Stimulated activated CD8-positive, alpha-beta memory T cell treated with anti-CD3 and anti-CD28 coated beads, Interleukin-7, amount 100 ng/mL, for 48 hours (primary cell): Measurements from ENCODE around the gene MDH1.

Experiments used
- DNase-seq, 2 donors: peaks; one replicate each; pipeline ENCODE4 v3.0.0-alpha.2; 2020; ENCODE audit warnings: low read depth in 1 of 2; ENCODE audit errors: extremely low read depth in 1 of 2

Gene MDH1

DNA sequence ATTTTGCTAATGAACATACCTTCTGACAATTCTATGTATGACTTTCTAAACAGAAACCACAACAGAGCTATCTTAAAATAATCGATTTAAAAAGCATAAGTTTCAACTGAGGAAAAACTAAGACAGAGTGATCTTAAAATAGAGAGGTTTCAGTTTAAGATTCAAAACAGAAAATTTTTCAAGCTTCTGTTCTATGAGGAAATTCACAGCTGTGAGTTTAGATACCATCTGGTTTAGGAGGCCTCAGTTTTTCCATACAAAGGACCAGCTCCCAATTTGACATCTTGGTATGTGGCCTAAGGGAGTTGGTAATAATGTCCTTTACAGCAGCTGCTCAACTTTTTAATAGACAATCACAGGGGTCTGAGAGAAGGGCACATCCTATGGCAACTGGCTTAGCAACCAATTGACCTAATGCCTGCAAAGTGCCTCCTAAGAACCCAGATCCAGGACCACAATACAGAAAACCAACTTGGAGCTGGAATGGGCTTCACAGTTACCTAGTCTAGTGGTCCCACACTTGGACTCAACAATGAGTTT is 39.7 kb downstream of the MDH1 start:
- no peak for DNase-seq

DNA sequence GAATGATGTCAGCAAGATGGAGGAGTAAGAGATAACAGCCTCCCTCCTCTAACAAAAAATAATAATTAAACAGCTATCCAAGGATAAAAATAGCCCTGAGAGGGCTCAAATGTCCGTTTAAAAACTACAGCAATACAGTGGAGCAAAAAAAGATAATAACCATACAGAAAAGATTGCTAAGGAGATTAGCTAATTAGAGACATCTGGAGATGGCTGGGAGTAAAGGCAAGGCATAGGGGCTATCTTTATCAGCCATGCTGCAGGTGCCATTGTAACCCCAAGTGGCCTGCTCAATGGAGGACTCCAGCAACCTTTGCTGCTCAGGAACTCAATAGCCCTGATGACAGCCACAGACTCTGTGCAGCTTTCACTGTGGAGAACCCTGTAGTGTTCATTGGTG is 42.7 kb downstream of the MDH1 start:
- DNase-seq: no peak

DNA sequence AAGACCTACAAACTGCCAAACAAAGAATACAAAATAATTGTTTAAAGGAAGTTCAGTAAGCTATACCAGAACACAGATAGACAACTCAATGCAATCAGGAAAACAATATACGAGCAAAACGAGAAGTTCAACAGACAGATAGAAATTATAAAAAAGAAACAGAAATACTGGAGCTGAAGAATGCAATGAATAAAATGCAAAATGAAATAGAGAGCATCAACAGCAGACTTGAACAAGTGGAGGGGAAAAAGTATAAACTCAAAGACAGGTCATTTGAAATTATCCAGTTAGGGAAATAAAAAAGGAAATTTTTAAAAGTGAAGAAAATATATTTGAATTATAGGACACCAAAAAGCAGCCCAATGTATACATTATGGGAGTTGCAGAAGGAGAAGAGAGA is 43.6 kb downstream of the MDH1 start:
- no peak for DNase-seq

DNA sequence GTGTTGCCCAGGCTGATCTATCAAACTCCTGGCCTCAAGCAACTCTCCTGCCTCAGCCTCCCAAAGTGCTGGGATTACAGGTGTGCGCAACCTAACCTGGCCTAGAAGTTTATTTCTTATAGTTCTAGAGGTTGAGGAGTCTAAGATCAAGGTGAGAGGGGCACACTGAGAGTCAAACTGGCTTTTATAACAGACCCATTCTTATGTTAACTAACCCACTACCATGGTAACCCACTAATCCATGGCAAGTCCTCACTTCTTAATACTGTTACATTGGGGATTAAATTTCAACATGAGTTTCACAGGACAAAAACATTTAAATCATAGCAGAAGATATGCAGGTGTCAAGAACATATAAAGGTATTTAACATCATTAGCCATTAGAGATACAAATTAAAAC is 50.6 kb downstream of the MDH1 start:
- no peak for DNase-seq

DNA sequence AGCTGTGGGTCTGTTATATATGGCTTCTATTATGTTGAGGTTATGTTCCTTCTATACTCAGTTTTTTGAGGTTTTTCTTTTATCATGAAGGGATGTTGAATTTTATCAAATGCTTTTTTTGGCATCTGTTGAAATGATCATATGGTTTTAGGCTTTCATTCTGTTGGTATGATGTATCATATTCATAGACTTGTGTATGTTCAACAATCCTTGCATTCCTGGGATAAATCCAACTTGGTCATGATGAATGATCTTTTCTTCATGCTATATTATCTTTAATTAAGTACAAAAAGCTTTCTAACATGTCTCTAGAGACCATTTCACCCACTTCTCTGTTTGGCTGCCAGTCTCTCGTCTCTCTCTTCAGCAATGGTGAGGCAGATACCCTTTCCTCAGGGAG is 54.2 kb downstream of the MDH1 start:
- DNase-seq: no peak

DNA sequence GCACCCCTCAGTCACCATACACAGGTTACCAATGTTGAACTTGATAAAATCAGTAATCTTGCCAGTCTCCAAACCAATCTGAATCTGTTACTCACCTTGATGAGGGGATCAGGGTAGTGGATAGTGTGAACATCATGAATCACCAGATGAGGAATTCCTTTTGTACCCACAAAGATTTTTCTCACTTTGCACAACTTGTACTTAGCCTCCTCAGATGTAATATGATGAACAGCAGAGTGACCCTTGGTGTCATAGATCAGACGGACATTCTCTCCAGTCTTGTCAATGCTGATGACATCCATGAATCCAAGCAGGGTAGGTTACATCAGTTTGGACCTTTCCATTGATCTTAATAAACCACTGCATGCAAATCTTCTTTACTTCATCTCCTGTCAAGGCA is 54.7 kb downstream of the MDH1 start:
- DNase-seq: no peak

DNA sequence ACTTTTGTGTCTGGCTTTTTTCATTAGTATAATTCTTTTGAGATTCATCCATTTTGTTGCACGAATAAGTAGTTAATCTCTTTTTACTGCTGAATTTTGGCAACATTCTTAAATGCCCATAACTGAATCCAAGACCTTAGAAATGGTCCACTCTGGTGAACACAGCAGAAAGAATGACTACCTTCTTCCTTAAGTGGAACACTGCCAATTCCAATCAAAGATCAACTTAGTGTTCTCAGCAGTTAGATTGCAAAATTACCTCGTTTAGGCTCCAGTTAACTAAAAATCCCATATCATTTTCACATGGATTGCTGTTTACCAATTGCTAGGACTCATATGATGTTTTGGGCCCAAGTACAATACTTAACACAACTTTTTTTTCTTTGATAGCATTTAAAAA is 59.9 kb downstream of the MDH1 start:
- DNase-seq: no peak

GRCh38 chr2:63649829-63650228 is 61.1 kb downstream of the MDH1 start:
- no peak for DNase-seq

GRCh38 chr2:63650756-63651155 is 62.0 kb downstream of the MDH1 start:
- no peak for DNase-seq

GRCh38 chr2:63651356-63651755 is 62.6 kb downstream of the MDH1 start:
- DNase-seq: no peak

GRCh38 chr2:63651861-63652651 is 63.3 kb downstream of the MDH1 start:
- DNase-seq: no peak

- no peak for DNase-seq
Measured at GRCh38 chr2:63652652-63652985, 63.9 kb downstream of the MDH1 start.

- peak; percentile 8 to 23 for DNase-seq
Measured at GRCh38 chr2:63654959-63655358, 66.2 kb downstream of the MDH1 start.
